ENCODE measurements around the gene CAPN13. TPM values are rescaled to one million over a fixed set of nuclear protein-coding genes. Genes with fewer than 3 reads are reported as not detected.

The CAPN13 gene
- total RNA-seq, 8 experiments from 2014 or later: 0.09 to 0.91 (median 0.36) TPM; not detected in 2

- WGBS, 10 experiments: 36 to 100% (median 73%) methylated on average over 1 to 6 of the region's 16 CpGs; no CpG with 5 or more reads in 3 of the 10 experiments
- H3K4me3 ChIP-seq: no peak overlapping the region
- H3K4me1 ChIP-seq (replicated peaks in 1 of 2): peaks cover 3 to 8% of the 10 kb centered on the region in 2 donors
- H3K27ac ChIP-seq: peak overlapping the region in 1 of 2 donors; percentile 34
- peak in 5 of 8 experiments; percentile 38 to 94 (median 70) for ATAC-seq (replicated peaks in 6 of 8)
- in situ Hi-C loops (cut with MboI; ENCODE audit: low pct_unique_long_range_greater_than_20kb in 2 of 9, low sequenced_read_pairs in 9 of 9, unreplicated experiment in 9 of 9): loop anchor here in 2 of 9 experiments (25.0 kb wide), 1 partner anchor 606 kb away; no protein-coding TSS in a partner anchor
Measured at GRCh38 chr2:30730736-30731647, 76.3 kb downstream of the CAPN13 start.

DNA sequence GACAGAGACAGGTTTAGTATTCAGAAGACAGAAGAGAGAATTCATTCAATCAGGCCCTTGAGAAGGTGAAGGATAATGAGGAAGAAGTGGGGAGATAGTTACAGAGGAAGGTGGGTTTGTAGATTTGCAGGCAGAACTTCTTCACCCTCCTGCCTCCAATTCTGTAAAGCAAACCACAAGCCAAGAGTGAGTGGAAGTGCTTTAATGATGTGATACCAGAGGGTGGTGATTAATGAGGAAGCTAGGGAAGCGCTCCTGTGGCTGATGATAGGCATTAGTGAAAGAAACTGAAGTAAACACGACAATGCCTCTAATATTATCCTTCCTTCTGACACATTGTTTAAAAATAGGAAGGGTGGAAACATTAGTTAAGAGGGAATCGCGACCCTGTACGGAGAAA is 78.2 kb downstream of the CAPN13 start:
- no peak overlapping the region for H3K27ac ChIP-seq
- H3K4me3 ChIP-seq: no peak overlapping the region
- H3K4me1 ChIP-seq (replicated peaks in 1 of 2): peaks cover 3 to 8% of the 10 kb centered on the region in 2 donors
- ATAC-seq (replicated peaks in 6 of 8): no peak
- in situ Hi-C loops (cut with MboI; ENCODE audit: low pct_unique_long_range_greater_than_20kb in 2 of 9, low sequenced_read_pairs in 9 of 9, unreplicated experiment in 9 of 9): loop anchor here in 2 of 9 experiments (10.0 to 25.0 kb wide), 2 partner anchors 136 to 608 kb away; no protein-coding TSS in a partner anchor
- WGBS, 10 experiments: 20 to 93% (median 82%) methylated on average over 1 to 5 of the region's 5 CpGs

DNA sequence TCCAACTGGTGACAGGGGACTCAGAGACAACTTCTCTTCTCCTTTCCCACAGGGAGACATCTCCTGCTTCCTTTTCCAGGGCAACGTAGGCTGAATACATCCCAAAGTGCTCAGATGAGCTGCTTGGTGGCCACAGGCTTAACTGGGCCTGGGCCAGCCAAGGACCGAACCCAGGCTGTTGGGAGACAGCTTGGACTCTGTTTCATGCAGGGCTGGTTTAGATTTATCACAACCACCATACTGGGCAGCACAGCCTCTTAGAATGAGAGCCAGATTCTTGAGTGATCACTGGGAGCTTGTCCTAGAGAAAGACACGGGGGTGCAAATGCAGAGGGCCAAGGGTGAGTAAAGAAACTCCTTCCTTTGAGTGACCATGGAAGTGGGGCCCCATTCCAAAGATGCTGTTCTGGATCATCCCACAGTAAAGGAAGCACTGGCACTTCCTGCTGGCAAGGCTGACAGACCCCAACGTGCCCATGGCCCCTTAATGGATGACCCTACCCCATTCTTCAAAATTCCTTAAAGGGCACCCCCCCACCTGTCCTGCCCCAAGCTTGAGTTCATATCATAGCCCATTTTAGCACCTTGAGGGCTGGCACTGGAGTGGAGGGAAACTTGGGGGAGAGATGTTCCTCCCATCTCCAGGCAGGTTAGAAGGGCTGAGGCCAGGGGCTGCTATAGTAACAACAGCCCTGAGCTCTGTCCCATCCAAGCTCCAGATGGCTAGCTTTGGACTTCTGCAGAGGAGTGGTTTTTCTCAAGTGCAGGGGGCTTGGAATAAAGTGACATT is 84.1 kb downstream of the CAPN13 start:
- no peak for ATAC-seq (replicated peaks in 6 of 8)
- in situ Hi-C loops (cut with MboI; ENCODE audit: low pct_unique_long_range_greater_than_20kb in 2 of 9, low sequenced_read_pairs in 9 of 9, unreplicated experiment in 9 of 9): loop anchor here in 8 of 9 experiments (10.0 to 25.0 kb wide), 4 partner anchors 142 to 614 kb away; no protein-coding TSS in a partner anchor
- H3K4me1 ChIP-seq (replicated peaks in 1 of 2): peaks cover 0 to 12% of the 10 kb centered on the region in 2 donors
- no peak overlapping the region for H3K4me3 ChIP-seq
- no peak overlapping the region for H3K27ac ChIP-seq
- WGBS, 10 experiments: 20 to 75% (median 65%) methylated on average over 1 to 3 of the region's 4 CpGs; no CpG with 5 or more reads in 5 of the 10 experiments

DNA sequence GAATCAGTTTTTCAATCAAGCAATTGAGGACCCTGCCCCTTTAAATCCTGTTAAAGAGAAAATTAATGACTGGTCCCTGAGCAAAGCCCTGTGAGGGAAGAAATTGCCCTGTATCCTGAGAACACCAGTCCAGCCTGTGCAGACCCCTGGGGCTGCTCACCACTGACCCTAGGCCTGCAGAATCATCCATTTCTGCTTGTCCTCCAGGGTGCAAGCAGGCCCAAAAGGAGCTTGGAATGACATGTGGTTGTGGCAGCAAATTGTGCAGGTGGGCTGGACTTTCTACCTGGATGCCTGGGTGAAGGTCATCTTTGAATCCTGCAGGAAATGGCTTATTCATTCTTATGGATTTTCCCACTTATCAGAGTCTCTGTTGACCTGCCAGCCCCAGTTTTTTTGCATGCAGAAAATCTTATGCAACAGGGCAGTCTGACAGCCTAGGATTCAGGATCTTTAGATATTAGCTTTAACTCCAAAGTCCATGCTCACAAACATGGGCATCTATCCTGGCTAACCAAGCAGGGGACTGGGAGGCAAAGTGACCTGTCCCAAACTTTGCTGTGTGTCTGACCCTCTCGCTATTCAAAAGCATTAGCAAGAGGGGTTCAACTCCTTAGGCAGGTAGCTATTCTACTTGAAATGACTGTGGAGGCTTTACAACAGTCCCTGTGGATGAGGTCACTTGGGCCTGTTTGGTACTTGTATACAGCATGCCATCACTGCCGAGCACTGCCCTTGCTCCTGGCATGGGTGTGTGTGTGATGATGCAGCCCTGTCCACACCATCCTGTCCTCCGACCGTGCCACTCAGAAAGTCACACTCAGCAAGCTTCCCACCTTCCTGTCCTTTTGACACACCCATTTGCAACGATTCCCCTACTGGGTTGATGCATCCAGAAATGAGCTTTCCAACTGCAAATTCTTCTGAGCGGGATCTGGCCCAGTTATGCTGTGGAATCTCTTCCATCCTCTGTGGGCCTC is 85.3 kb downstream of the CAPN13 start:
- Histone ChIP-seq H3K4me3 (no peak overlapping the region), H3K27ac (no peak overlapping the region), H3K4me1 (replicated peaks in 1 of 2) (peaks cover 0 to 12% of the 10 kb centered on the region in 2 donors)
- WGBS, 10 experiments: 0 to 83% (median 71%) methylated on average over 1 to 4 of the region's 6 CpGs; no CpG with 5 or more reads in 3 of the 10 experiments
- in situ Hi-C loops (cut with MboI; ENCODE audit: low pct_unique_long_range_greater_than_20kb in 2 of 9, low sequenced_read_pairs in 9 of 9, unreplicated experiment in 9 of 9): loop anchor here in 8 of 9 experiments (10.0 to 25.0 kb wide), 4 partner anchors 143 to 615 kb away; no protein-coding TSS in a partner anchor
- peak in 1 of 8 experiments; percentile 38 for ATAC-seq (replicated peaks in 6 of 8)

- in situ Hi-C loops (cut with MboI; ENCODE audit: low pct_unique_long_range_greater_than_20kb in 2 of 9, low sequenced_read_pairs in 9 of 9, unreplicated experiment in 9 of 9): loop anchor here in 8 of 9 experiments (10.0 to 25.0 kb wide), 4 partner anchors 144 to 616 kb away; no protein-coding TSS in a partner anchor
- H3K4me1 ChIP-seq (replicated peaks in 1 of 2): peaks cover 0 to 14% of the 10 kb centered on the region in 2 donors
- H3K27ac ChIP-seq: no peak overlapping the region
- ATAC-seq (replicated peaks in 6 of 8): no peak
- 0 to 80% (median 62%) methylated on average over 1 to 4 of the region's 4 CpGs; no CpG with 5 or more reads in 6 of the 10 experiments for WGBS, 10 experiments
- no peak overlapping the region for H3K4me3 ChIP-seq
Measured at GRCh38 chr2:30721241-30721640, 86.0 kb downstream of the CAPN13 start.

DNA sequence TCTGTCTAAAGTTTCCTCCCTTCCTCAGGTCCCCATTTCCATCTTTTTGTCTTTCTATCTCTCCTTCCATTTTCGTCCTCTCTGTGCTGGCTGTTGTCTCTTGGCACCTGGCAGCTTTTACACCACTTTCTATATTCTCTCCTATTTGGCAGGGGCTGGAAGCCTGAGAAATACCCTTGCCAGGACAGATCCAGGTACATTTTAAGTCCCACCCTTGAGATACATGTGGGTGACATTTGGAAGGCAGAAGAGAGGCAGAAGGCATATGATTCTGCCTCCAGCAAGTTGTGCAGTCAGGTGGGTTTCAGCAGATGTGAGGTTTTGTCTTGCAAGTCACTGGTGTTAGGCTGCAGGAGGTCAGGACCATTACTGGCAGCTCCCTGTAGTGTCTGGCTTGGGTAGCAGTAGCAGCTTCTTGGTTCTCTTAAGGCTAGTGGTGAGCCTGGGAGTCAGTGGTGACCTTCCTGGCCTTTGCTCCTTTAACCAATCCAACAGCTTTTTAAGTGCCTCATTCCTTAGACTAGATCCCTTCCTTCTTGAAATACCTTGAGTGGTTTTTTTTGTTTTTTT is 90.1 kb downstream of the CAPN13 start:
- ATAC-seq (replicated peaks in 6 of 8): no peak
- Histone ChIP-seq H3K4me1 (replicated peaks in 1 of 2) (peaks cover 0 to 14% of the 10 kb centered on the region in 2 donors), H3K27ac (no peak overlapping the region), H3K4me3 (no peak overlapping the region)
- in situ Hi-C loops (cut with MboI; ENCODE audit: low pct_unique_long_range_greater_than_20kb in 2 of 9, low sequenced_read_pairs in 9 of 9, unreplicated experiment in 9 of 9): loop anchor here in 8 of 9 experiments (10.0 to 25.0 kb wide), 4 partner anchors 445 to 620 kb away; no protein-coding TSS in a partner anchor
- WGBS, 10 experiments: 0 to 67% (median 50%) methylated on average over 1 of the region's 1 CpG; no CpG with 5 or more reads in 2 of the 10 experiments

- no peak overlapping the region for H3K4me3 ChIP-seq
- peaks cover 0 to 7% of the 10 kb centered on the region in 2 donors for H3K4me1 ChIP-seq (replicated peaks in 1 of 2)
- WGBS, 10 experiments: 60 to 93% (median 70%) methylated on average over 1 to 7 of the region's 11 CpGs; no CpG with 5 or more reads in 3 of the 10 experiments
- H3K27ac ChIP-seq: no peak overlapping the region
- in situ Hi-C loops (cut with MboI; ENCODE audit: low pct_unique_long_range_greater_than_20kb in 2 of 9, low sequenced_read_pairs in 9 of 9, unreplicated experiment in 9 of 9): loop anchor here in 8 of 9 experiments (10.0 to 25.0 kb wide), 4 partner anchors 446 to 621 kb away; no protein-coding TSS in a partner anchor
- peak in 4 of 8 experiments; percentile 31 to 47 (median 46) for ATAC-seq (replicated peaks in 6 of 8)
Measured at GRCh38 chr2:30716123-30716900, 90.9 kb downstream of the CAPN13 start.

DNA sequence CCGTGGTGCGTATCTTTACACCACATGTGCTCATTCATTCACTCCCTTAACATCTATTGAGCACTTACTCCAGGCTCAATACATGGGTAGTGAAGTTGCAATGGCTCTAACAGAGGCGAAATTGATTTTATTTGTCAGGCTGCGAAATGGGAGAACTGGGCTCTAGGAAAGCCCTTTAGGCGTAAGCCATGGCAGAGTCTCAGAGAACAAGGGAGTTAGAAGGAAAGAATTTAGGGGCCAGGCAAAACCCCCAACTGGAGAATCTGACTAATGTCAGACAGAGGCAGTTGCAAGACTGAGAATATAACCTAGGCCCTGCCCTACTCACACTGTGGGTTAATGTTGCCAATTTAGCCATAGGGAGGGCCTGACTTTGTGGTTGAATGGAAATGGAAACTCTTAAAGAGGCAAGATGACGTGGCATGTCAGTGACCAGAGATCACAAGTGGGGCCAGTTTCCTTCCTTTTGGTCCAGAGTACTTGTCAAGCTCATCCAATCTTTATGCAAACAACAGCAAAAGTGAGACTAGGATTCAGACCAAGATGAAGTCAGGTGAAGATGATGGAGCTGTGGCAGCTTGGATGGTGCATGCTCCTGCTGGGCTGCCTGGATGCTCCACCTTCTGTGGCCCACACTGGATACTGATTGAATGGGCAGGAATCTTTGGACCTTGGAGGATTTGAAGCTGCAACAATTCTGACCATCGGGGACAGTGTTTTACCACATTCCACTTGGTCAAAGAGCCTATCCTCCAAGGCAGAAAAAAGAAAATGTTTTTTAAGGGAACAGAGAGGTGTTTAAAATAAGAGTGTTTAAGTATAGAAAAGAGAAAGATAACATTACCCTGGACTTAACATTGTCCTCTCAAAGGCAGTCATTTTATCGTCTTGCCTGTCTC is 92.2 kb downstream of the CAPN13 start:
- peak in 2 of 8 experiments; percentile 54 to 59 for ATAC-seq (replicated peaks in 6 of 8)
- Histone ChIP-seq H3K4me3 (no peak overlapping the region), H3K4me1 (replicated peaks in 1 of 2) (peaks cover 0 to 5% of the 10 kb centered on the region in 2 donors), H3K27ac (no peak overlapping the region)
- in situ Hi-C loops (cut with MboI; ENCODE audit: low pct_unique_long_range_greater_than_20kb in 2 of 9, low sequenced_read_pairs in 9 of 9, unreplicated experiment in 9 of 9): loop anchor here in 8 of 9 experiments (10.0 to 25.0 kb wide), 4 partner anchors 447 to 622 kb away; no protein-coding TSS in a partner anchor
- 30 to 100% (median 77%) methylated on average over 1 to 7 of the region's 8 CpGs for WGBS, 10 experiments

- 94 to 100% methylated on average over 3 of the region's 3 CpGs; no CpG with 5 or more reads in 8 of the 10 experiments for WGBS, 10 experiments
- Histone ChIP-seq H3K4me3 (no peak overlapping the region), H3K4me1 (replicated peaks in 1 of 2) (peaks cover 0 to 5% of the 10 kb centered on the region in 2 donors), H3K27ac (no peak overlapping the region)
- ATAC-seq (replicated peaks in 6 of 8): peak in 2 of 8 experiments; percentile 12 to 24
- in situ Hi-C loops (cut with MboI; ENCODE audit: low pct_unique_long_range_greater_than_20kb in 2 of 9, low sequenced_read_pairs in 9 of 9, unreplicated experiment in 9 of 9): loop anchor here in 8 of 9 experiments (10.0 to 25.0 kb wide), 4 partner anchors 449 to 624 kb away; no protein-coding TSS in a partner anchor
Measured at GRCh38 chr2:30713698-30714097, 93.5 kb downstream of the CAPN13 start.

DNA sequence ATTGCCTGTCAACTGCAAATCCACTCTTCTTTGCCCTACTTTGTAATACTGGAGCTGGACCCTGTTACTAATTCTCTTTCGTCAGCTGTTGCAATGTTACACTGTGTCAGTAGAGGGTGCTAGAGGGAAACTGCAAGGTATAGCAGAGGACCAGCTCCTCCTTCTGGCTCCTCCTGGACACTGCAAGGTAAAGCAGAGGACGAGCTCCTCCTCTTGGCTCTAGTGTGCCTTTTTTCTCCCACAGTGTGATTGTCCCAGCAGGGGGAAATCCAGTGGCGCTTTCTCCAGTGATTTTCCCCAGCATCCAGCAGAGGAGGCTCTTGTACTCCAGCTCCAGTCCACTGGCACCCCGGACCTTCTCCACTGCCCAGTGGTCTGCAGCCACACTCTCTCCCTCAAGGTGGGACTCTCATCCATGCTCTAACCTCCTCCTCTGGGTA is 95.6 kb downstream of the CAPN13 start:
- H3K4me3 ChIP-seq: no peak overlapping the region
- H3K27ac ChIP-seq: no peak overlapping the region
- in situ Hi-C loops (cut with MboI; ENCODE audit: low pct_unique_long_range_greater_than_20kb in 2 of 9, low sequenced_read_pairs in 9 of 9, unreplicated experiment in 9 of 9): loop anchor here in 8 of 9 experiments (10.0 to 25.0 kb wide), 4 partner anchors 451 to 626 kb away; no protein-coding TSS in a partner anchor
- peak; percentile 42 to 87 (median 57) for ATAC-seq (replicated peaks in 6 of 8)
- WGBS, 10 experiments: 0 to 80% (median 24%) methylated on average over 1 to 3 of the region's 4 CpGs; no CpG with 5 or more reads in 5 of the 10 experiments
- peaks cover 0 to 5% of the 10 kb centered on the region in 2 donors for H3K4me1 ChIP-seq (replicated peaks in 1 of 2)

All from motor neuron (in vitro differentiated cells).